ENCODE measurements around the gene RALGAPA2. TPM values are rescaled to one million over a fixed set of nuclear protein-coding genes. Genes with fewer than 3 reads are reported as not detected.

Gene RALGAPA2
- total RNA-seq, 4 donors from 2014 or later: 20.1 to 27.7 (median 23.0) TPM

DNA sequence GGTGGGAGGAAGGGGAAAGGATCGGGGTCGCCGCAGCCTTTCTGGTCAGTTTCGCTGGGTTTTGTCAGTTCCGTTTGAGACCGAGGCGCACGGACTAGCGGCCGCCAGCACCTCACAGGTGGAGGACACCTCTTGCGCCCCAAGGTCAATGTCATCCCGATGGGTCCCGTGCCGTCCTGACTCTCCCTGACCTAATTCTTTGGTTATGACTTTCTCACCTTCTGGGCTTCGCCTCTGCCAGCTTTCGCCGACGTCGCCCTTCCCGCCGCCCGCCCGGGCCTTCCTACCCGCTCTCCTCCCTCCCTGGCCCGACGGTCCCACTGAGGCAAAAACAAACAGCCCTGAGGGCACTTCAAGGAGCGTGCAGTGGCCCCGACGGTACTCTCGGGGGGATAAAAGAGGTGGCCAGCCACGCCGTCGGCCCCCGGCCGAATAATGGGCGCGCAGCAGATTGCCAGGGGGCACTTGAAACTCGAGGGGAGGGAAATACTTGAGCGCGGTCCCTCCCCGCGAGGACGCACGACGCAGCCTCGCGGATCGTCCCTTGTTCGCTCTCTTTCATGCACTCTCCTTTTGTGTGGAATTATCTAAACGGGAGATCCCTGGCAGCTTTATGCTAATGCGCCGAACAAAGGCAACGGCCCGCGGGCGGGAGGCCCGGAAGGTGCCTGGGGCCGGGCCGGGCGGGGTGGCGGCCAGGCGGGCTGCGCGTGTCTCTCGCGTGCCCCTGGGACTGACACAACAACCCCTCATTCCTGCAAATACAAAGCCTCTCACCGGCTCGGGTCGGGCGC, 348.4 kb downstream of the RALGAPA2 start:
- H3K9me3 ChIP-seq: no peaks in the 10 kb centered on the region
- H3K27me3 ChIP-seq: peaks cover 0 to 92% (median 44%) of the 10 kb centered on the region in 4 donors
- DNase-seq (ENCODE audit: extremely low spot score): no peak
- intact Hi-C loops (cut with DNase I): loop anchor here (5.0 kb wide), 1 partner anchor 203 kb away; no protein-coding TSS in a partner anchor
- TF ChIP-seq POLR2A (IDR thresholded peaks at IDR 0.05; ENCODE audit: low read depth) (no peak), EP300 (IDR thresholded peaks at IDR 0.05) (no peak), POLR2AphosphoS5 (IDR thresholded peaks at IDR 0.05) (no peak), CTCF (IDR thresholded peaks at IDR 0.05) (no peak)
- WGBS: 5% methylated on average over 22 of the region's 70 CpGs
- no peak overlapping the region for H3K27ac ChIP-seq (replicated peaks in 1 of 4)
- peak overlapping the region in 2 of 4 donors; percentile 14 to 30 for H3K4me3 ChIP-seq
- H3K36me3 ChIP-seq: no peaks in the 10 kb centered on the region
- peaks cover 14 to 62% (median 49%) of the 10 kb centered on the region in 4 donors for H3K4me1 ChIP-seq

DNA sequence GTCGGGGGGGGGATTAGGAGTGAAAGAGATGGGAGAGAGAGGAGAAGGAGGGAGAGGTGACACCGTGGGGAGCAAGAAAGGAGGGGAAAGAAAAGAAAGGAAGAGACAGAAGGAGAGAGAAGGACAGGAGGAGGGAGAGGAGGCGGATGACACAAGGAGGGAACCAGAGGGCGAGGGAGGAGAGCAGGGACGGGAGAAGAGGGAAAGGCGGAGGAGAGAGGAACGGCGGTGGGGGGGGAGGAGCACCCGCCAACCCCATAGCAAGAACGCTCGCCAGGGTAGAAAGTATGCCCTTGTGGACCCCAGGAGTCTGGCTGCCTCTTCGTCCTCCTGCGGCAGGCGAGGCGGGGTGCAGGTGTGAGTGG, 349.0 kb downstream of the RALGAPA2 start:
- TF ChIP-seq POLR2A (IDR thresholded peaks at IDR 0.05; ENCODE audit: low read depth): no peak
- no peak for TF ChIP-seq POLR2AphosphoS5 (IDR thresholded peaks at IDR 0.05)
- no peak for TF ChIP-seq CTCF (IDR thresholded peaks at IDR 0.05)
- TF ChIP-seq EP300 (IDR thresholded peaks at IDR 0.05): no peak
- Histone ChIP-seq H3K36me3 (no peaks in the 10 kb centered on the region), H3K27ac (replicated peaks in 1 of 4) (no peak overlapping the region), H3K9me3 (no peaks in the 10 kb centered on the region), H3K4me3 (peak overlapping the region in 2 of 4 donors; percentile 14 to 30), H3K4me1 (peaks cover 14 to 56% (median 44%) of the 10 kb centered on the region in 4 donors), H3K27me3 (peaks cover 0 to 90% (median 43%) of the 10 kb centered on the region in 4 donors)
- DNase-seq (ENCODE audit: extremely low spot score): no peak
- intact Hi-C loops (cut with DNase I): loop anchor here (5.0 kb wide), 1 partner anchor 204 kb away; no protein-coding TSS in a partner anchor
- 4% methylated on average over 13 of the region's 15 CpGs for WGBS

- H3K4me3 ChIP-seq: no peak overlapping the region
- intact Hi-C loops (cut with DNase I): loop anchor here (5.0 kb wide), 1 partner anchor 204 kb away; no protein-coding TSS in a partner anchor
- 5% methylated on average over 17 of the region's 17 CpGs for WGBS
- no peak overlapping the region for H3K27ac ChIP-seq (replicated peaks in 1 of 4)
- TF ChIP-seq EP300 (IDR thresholded peaks at IDR 0.05) (no peak), CTCF (IDR thresholded peaks at IDR 0.05) (no peak), POLR2A (IDR thresholded peaks at IDR 0.05; ENCODE audit: low read depth) (no peak), POLR2AphosphoS5 (IDR thresholded peaks at IDR 0.05) (no peak)
- H3K36me3 ChIP-seq: no peaks in the 10 kb centered on the region
- DNase-seq (ENCODE audit: extremely low spot score): no peak
- peaks cover 14 to 52% (median 42%) of the 10 kb centered on the region in 4 donors for H3K4me1 ChIP-seq
- peaks cover 0 to 86% (median 43%) of the 10 kb centered on the region in 4 donors for H3K27me3 ChIP-seq
- no peaks in the 10 kb centered on the region for H3K9me3 ChIP-seq
Observed at GRCh38 chr20:20362774-20363433, 349.5 kb downstream of the RALGAPA2 start.

- H3K27ac ChIP-seq (replicated peaks in 1 of 4): no peak overlapping the region
- no peak for DNase-seq (ENCODE audit: extremely low spot score)
- intact Hi-C loops (cut with DNase I): loop anchor here (5.0 kb wide), 1 partner anchor 207 kb away; no protein-coding TSS in a partner anchor
- H3K27me3 ChIP-seq: peaks cover 0 to 62% (median 25%) of the 10 kb centered on the region in 4 donors
- H3K9me3 ChIP-seq: no peaks in the 10 kb centered on the region
- WGBS: 3% methylated on average over 6 of the region's 6 CpGs
- H3K36me3 ChIP-seq: no peaks in the 10 kb centered on the region
- no peak overlapping the region for H3K4me3 ChIP-seq
- TF ChIP-seq EP300 (IDR thresholded peaks at IDR 0.05) (no peak), CTCF (IDR thresholded peaks at IDR 0.05) (peak; percentile 59 to 78 (median 59))
- H3K4me1 ChIP-seq: peaks cover 9 to 38% (median 26%) of the 10 kb centered on the region in 4 donors
Observed at GRCh38 chr20:20360464-20360863, 352.0 kb downstream of the RALGAPA2 start.

Data from esophagus muscularis mucosa (tissue), 4 donors.